HG02870 (cell line): ENCODE measurements around the gene C2CD2L.
"Not testable (repeated sequence)": the region's sequence is repeated elsewhere in the genome, so short reads cannot be mapped to it uniquely, and the experiment has no call there.

Source experiments
- ATAC-seq: cut with Tn5 transposase; IDR thresholded peaks from one replicate; pipeline ENCODE4 v1.9.1; 2021; ENCODE audit warnings: mild to moderate bottlenecking, moderate library complexity; ENCODE audit not compliant: unreplicated experiment

Gene C2CD2L

DNA sequence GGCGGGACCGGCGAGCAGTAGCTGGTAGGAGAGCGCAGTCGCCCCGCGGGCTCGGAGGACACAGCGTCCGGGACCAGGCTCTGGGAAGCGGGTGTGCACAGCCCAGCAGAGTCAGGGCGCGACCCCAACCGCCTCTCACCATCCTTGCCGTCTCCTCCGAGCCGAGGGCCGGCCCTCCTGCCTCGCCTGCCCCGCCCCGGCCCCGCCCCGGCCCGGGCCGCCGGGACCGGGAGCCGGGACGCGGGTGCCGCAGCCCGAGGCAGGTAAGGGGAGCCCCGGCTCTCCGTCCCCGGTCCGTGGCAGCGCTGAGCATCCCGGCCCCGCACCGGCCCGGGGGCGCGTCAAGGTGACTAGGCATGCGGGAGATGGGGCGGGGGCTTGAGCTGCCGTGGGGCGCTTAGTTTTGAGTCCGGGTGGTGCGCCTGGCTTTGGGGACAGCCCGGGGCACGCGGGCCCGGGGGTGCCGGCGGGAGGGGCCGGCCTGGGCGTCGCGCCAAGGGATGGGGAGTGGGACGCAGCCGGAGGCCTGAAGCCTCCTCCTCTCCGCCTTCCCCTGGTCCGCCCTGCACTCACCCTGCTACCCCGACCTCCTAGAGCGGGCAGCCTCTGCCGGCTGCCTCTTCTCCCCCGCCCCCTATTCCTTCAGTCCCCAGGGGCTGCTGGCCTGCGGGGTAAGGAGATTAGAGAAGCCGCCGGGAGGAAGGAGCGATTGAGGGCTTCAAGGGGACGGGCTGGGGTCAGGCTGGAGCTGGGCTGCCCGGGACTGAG is 42.1 kb downstream of the C2CD2L start, which contains the start of gene ABCG4:
ABCG4 (plus strand) TSS at position 35 of the 768 bp plus-strand sequence. CDS start 914 bp downstream, outside the sequence.
- no peak for ATAC-seq

GRCh38 chr11:119149786-119150275 is 42.7 kb downstream of the C2CD2L start:
- ATAC-seq: no peak

- no peak for ATAC-seq
These were observed 44.9 kb downstream of the C2CD2L start for GRCh38 chr11:119152043-119152442.

GRCh38 chr11:119152604-119153003 is 45.5 kb downstream of the C2CD2L start:
- no peak for ATAC-seq

- no peak for ATAC-seq
These were observed 46.1 kb downstream of the C2CD2L start for GRCh38 chr11:119153049-119153818.

GRCh38 chr11:119154178-119154577 is 47.0 kb downstream of the C2CD2L start:
- no peak for ATAC-seq

DNA sequence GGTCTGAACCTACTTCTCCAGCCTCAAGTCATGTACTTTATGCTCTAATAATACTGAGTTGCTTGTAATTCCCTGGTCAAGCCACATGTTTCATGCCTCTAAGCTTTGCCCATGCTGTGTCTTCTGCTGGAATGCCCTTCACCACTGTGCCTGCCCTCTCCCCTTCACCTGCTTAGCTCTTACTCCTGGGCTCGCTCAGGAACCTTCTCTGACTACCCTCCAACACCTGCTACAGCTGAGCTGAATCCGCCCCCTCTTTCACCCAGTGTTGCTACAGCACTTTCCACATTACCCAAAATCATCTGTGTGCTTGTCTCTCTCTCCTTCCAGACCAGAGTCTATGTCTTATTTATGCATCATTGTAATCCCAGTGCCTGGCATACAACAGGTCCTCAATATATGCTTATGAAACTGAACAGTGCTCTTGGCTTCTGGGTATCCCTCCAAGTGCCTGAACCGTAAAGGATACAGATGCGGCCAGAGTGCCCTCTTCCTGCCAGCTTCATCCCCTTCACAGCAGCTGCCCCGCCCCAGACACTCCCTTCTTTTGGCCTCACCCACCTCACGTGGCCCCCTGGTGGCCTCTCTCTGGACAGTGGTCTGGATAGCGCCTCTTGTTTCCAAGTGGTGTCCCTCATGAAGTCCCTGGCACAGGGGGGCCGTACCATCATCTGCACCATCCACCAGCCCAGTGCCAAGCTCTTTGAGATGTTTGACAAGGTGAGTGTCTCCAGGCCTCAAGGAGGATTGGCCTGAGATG is 48.8 kb downstream of the C2CD2L start:
- no peak for ATAC-seq

DNA sequence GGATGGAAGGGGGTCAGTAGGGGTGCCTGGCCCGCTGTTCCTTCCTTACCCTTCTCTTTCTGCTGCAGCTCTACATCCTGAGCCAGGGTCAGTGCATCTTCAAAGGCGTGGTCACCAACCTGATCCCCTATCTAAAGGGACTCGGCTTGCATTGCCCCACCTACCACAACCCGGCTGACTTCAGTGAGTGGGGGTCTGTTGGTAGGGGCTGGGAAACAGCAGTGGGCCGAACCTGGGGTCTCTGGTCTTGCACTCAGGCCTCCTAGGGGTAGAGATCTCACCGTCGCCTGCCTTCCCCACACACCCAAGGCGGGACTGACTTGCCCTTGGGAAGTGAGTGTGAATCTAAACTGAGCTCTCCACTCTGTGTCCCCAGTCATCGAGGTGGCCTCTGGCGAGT is 49.4 kb downstream of the C2CD2L start:
- no peak for ATAC-seq

GRCh38 chr11:119157063-119157462 is 49.9 kb downstream of the C2CD2L start:
- ATAC-seq: no peak

DNA sequence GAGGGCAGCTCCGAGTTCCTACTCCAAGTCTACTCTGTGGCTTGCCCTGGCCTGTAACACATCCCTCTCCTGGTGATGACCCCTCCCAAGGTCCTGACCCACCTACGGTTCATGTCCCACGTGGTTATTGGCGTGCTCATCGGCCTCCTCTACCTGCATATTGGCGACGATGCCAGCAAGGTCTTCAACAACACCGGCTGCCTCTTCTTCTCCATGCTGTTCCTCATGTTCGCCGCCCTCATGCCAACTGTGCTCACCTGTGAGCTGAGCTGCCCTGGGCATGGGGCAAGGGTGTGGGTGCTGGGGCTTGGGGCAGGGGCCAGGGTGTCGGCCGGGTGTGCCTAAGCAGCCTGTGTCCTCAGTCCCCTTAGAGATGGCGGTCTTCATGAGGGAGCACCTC is 51.3 kb downstream of the C2CD2L start:
- no peak for ATAC-seq

DNA sequence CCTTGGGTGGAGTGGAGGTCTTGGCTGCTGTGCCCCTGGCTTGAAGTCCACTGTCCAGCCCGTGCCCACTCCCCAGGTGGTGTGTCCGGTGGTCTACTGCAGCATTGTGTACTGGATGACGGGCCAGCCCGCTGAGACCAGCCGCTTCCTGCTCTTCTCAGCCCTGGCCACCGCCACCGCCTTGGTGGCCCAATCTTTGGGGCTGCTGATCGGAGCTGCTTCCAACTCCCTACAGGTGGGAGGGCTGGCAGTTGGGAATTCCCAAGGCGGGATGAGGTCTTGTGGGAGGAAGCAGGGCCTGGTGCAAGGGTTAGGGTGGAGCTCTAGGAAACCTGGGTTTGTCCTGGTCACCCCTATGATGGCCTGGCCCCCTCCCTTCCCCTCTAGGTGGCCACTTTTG is 53.0 kb downstream of the C2CD2L start:
- ATAC-seq: no peak

DNA sequence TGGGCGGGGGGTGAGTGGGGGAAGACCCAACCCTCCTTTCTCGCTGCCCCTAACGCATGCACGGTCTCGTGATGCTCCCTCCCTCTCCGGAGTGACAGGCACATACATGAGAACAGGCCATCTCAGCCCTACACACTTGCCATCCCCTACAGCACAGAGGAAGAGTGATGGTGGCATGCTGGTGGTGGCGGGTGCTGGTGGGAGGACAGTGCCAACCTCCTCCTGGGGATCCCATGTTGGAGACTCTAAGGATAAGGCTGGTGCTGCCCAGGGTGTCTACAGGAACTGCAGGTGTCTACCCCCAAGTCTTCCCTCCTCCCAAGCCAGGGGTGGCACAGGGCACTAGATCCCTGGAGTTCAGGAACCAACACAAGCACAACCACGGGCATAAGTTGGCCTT is 54.7 kb downstream of the C2CD2L start:
- ATAC-seq: no peak

DNA sequence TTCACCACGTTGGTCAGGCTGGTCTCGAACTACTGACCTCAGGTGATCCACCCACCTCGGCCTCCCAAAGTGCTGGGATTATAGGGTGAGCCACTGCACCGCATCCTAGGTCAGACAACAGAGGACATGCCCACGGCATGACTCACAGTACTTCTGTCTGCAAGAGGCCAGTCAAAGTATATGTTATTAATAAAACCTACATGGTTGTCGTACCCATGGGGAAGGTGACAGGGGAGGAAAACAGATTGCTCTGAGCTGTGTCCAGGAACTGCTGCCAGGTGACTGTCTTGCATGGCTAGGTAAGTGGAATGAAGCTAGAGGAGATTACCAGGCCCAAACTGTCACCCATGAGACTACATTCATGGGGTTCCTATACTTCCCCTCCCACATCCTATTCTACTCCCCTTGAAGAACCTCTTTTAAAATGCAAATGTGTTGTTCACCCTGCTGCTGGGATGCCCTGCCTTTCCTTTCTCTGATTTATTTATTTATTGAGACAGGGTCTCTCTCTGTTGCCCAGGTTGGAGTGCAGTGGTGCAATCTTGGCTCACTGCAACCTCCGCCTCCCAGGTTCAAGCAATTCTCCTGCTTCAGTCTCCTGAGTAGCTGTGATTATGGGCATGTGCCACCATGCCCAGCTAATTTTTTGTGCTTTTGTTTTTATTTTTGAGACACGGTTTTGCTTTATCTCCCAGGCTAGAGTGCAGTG is 59.4 kb downstream of the C2CD2L start:
- ATAC-seq: no peak

- not testable (repeated sequence) for ATAC-seq
These were observed 59.9 kb downstream of the C2CD2L start for GRCh38 chr11:119167077-119167458.

GRCh38 chr11:119167933-119168332 is 60.8 kb downstream of the C2CD2L start:
- ATAC-seq: no peak
